ENCODE data around the gene MSL3.
A peak's percentile ranks its signal among the peaks of the same experiment; 100 is the strongest.

Gene MSL3

DNA sequence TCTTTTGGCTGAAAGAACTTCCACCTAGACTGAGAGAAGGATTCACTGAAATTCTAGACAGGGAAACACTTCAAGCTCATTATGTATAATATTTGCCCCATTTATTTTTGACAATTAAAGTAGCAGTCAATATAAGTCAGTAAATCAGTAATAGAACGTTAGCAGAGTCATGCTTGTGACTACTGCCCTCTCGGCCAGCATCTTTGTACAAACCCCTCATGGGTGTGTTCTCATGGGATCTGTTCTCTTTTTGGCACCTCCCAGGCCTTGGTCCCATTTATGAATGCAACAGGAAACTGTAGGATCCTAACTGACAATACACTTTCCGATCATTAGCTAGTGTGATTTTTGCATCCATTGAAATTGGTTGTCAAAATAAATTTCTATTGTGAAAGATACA is 2.9 kb downstream of the MSL3 start:
- no peak for TF ChIP-seq SUZ12 (IDR thresholded peaks at IDR 0.05)
- TF ChIP-seq HDGF (IDR thresholded peaks at IDR 0.05; ENCODE audit: borderline replicate concordance), result no peak
- TF ChIP-seq FOXM1 (IDR thresholded peaks at IDR 0.05; ENCODE audit: borderline replicate concordance), result no peak
- no peak for TF ChIP-seq L3MBTL2 (conservative IDR thresholded peaks at IDR 0.05)
- no peak for TF ChIP-seq CTBP1 (IDR thresholded peaks at IDR 0.05; ENCODE audit: borderline replicate concordance)
- no peak for TF ChIP-seq TARDBP (IDR thresholded peaks at IDR 0.05)
- TF ChIP-seq, protein P1, sequence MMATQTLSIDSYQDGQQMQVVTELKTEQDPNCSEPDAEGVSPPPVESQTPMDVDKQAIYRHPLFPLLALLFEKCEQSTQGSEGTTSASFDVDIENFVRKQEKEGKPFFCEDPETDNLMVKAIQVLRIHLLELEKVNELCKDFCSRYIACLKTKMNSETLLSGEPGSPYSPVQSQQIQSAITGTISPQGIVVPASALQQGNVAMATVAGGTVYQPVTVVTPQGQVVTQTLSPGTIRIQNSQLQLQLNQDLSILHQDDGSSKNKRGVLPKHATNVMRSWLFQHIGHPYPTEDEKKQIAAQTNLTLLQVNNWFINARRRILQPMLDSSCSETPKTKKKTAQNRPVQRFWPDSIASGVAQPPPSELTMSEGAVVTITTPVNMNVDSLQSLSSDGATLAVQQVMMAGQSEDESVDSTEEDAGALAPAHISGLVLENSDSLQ (IDR thresholded peaks at IDR 0.05), result no peak
- TF ChIP-seq LEF1 (IDR thresholded peaks at IDR 0.05; ENCODE audit: borderline replicate concordance), result no peak
- TF ChIP-seq ZNF384 (IDR thresholded peaks at IDR 0.05), result no peak
- no peak for TF ChIP-seq BHLHE40 (IDR thresholded peaks at IDR 0.05; ENCODE audit: borderline replicate concordance)
- TF ChIP-seq NFRKB (IDR thresholded peaks at IDR 0.05), result no peak
- TF ChIP-seq ARNT (IDR thresholded peaks at IDR 0.05), result no peak
- TF ChIP-seq SP1 (IDR thresholded peaks at IDR 0.05), result no peak
- no peak for TF ChIP-seq ELF4 (IDR thresholded peaks at IDR 0.05)
- no peak for TF ChIP-seq FOXK2 (IDR thresholded peaks at IDR 0.05)
- POLR2A ChIA-PET, result no interaction called here
- no peak for DNase-seq (ENCODE audit: extremely low spot score)
- CTCF ChIA-PET, result interaction anchor here (0.6 kb wide), 1 partner anchor 14 kb away, joined by 7 read pairs; no protein-coding TSS in a partner anchor

DNA sequence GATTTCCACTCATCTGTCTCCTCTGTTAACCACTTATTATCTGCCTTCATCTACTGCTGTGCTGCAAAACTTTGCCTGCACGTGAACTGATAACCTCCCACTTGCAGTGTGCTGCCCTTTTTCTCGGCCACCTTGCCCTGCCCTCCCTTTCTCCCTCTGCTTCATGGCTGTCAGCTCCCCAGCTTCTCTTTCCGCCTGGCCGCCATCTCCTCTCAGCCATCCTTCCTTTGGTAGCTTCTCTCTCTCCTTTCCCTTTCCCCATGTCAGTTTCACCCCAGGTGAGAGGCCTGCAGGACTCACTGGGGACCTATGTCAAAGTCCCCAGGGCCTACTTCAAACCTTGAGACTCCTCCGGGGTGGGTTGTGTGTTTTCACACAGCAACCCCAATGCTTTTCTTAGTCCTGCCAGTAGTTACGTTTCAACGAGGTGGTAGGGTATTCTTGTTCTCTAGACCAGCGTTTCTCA is 6.6 kb downstream of the MSL3 start:
- DNase-seq (ENCODE audit: extremely low spot score), result no peak
- CTCF ChIA-PET, result no interaction called here
- POLR2A ChIA-PET, result no interaction called here
- TF ChIP-seq HDGF (IDR thresholded peaks at IDR 0.05; ENCODE audit: borderline replicate concordance) (no peak), LEF1 (IDR thresholded peaks at IDR 0.05; ENCODE audit: borderline replicate concordance) (no peak)

GRCh38 chrX:11765449-11765848 is 7.4 kb downstream of the MSL3 start:
- CTCF ChIA-PET, result no interaction called here
- no peak for DNase-seq (ENCODE audit: extremely low spot score)
- POLR2A ChIA-PET, result no interaction called here
- TF ChIP-seq FOXK2 (IDR thresholded peaks at IDR 0.05), result no peak
- no peak for TF ChIP-seq HDGF (IDR thresholded peaks at IDR 0.05; ENCODE audit: borderline replicate concordance)
- no peak for TF ChIP-seq L3MBTL2 (conservative IDR thresholded peaks at IDR 0.05)

DNA sequence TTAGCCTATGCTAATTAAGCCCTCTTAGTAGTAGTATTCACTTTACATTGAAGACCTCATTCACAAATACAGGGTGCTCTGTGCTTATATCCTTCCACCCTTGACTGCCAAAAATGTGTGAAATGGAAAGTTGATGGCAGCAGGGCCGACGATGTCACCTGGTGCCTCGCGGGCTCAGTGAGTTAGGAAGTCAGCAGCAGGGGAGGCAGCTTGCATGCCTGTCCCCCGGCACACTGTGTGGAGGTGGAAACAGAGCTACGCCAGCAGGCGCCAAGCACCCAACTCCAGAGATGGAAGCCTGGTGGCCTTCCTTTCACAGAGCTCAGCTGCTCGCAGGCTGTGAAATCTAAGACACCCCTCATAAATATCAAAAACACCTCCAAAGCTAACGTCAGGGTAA is 8.4 kb downstream of the MSL3 start:
- DNase-seq (ENCODE audit: extremely low spot score), result no peak
- TF ChIP-seq NFRKB (IDR thresholded peaks at IDR 0.05), result no peak
- no peak for TF ChIP-seq SUZ12 (IDR thresholded peaks at IDR 0.05)
- TF ChIP-seq CTBP1 (IDR thresholded peaks at IDR 0.05; ENCODE audit: borderline replicate concordance), result no peak
- TF ChIP-seq L3MBTL2 (conservative IDR thresholded peaks at IDR 0.05), result no peak
- no peak for TF ChIP-seq ARNT (IDR thresholded peaks at IDR 0.05)
- no peak for TF ChIP-seq ELF4 (IDR thresholded peaks at IDR 0.05)
- no peak for TF ChIP-seq FOXA1 (IDR thresholded peaks at IDR 0.05)
- no peak for TF ChIP-seq SP1 (IDR thresholded peaks at IDR 0.05)
- no peak for TF ChIP-seq BHLHE40 (IDR thresholded peaks at IDR 0.05; ENCODE audit: borderline replicate concordance)
- TF ChIP-seq TARDBP (IDR thresholded peaks at IDR 0.05), result no peak
- no peak for TF ChIP-seq LEF1 (IDR thresholded peaks at IDR 0.05; ENCODE audit: borderline replicate concordance)
- ChIA-PET CTCF (interaction anchor here (0.8 kb wide), 1 partner anchor 7 kb away, joined by 3 read pairs; no protein-coding TSS in a partner anchor), POLR2A (no interaction called here)

DNA sequence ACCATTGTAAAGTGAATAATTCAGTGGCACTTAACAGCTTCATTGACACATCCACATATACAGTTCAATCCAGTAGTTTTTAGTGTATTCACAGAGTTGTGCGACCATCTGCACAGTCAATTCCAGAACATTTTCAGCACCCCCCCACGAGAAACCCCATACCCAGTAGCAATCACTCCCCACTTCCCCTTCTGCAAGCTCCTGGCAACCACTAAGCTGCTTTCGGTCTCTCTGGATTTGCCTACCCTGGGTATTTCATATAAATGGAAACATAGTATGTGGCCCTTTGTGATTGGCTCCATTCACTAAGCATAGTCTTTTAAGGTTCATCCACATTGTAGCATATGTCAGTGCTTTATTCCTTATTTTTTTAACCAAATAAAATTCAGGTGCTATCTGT is 10.0 kb downstream of the MSL3 start:
- CTCF ChIA-PET, result interaction anchor here (0.5 kb wide), 1 partner anchor 632 kb away, joined by 3 read pairs; no protein-coding TSS in a partner anchor

GRCh38 chrX:11770320-11770719 is 12.3 kb downstream of the MSL3 start:
- ChIA-PET CTCF (interaction anchor here (1.2 to 1.4 kb wide), 2 partner anchors 13 to 98 kb away, joined by 3 to 4 read pairs; partner anchors contain the start of gene MSL3), POLR2A (no interaction called here)
- TF ChIP-seq FOXM1 (IDR thresholded peaks at IDR 0.05; ENCODE audit: borderline replicate concordance) (no peak), NFRKB (IDR thresholded peaks at IDR 0.05) (no peak), LEF1 (IDR thresholded peaks at IDR 0.05; ENCODE audit: borderline replicate concordance) (no peak)
- peak; percentile 69 for DNase-seq (ENCODE audit: extremely low spot score)

More for the DNA sequence above, 10.0 kb downstream of the MSL3 start:
- POLR2A ChIA-PET, result interaction anchor here (1.0 kb wide), 1 partner anchor 9 kb away, joined by 5 read pairs; no protein-coding TSS in a partner anchor
- no peak for DNase-seq (ENCODE audit: extremely low spot score)
- TF ChIP-seq ARNT (IDR thresholded peaks at IDR 0.05) (no peak), FOXA1 (IDR thresholded peaks at IDR 0.05) (no peak), ELF4 (IDR thresholded peaks at IDR 0.05) (no peak), NFRKB (IDR thresholded peaks at IDR 0.05) (no peak), HDGF (IDR thresholded peaks at IDR 0.05; ENCODE audit: borderline replicate concordance) (no peak), L3MBTL2 (conservative IDR thresholded peaks at IDR 0.05) (no peak), LEF1 (IDR thresholded peaks at IDR 0.05; ENCODE audit: borderline replicate concordance) (no peak), TARDBP (IDR thresholded peaks at IDR 0.05) (no peak), CTBP1 (IDR thresholded peaks at IDR 0.05; ENCODE audit: borderline replicate concordance) (no peak), FOXM1 (IDR thresholded peaks at IDR 0.05; ENCODE audit: borderline replicate concordance) (no peak), SP1 (IDR thresholded peaks at IDR 0.05) (no peak), FOXK2 (IDR thresholded peaks at IDR 0.05) (no peak), SUZ12 (IDR thresholded peaks at IDR 0.05) (no peak), BHLHE40 (IDR thresholded peaks at IDR 0.05; ENCODE audit: borderline replicate concordance) (no peak), ZNF384 (IDR thresholded peaks at IDR 0.05) (no peak)
- TF ChIP-seq, protein P1 (IDR thresholded peaks at IDR 0.05), result no peak

DNA sequence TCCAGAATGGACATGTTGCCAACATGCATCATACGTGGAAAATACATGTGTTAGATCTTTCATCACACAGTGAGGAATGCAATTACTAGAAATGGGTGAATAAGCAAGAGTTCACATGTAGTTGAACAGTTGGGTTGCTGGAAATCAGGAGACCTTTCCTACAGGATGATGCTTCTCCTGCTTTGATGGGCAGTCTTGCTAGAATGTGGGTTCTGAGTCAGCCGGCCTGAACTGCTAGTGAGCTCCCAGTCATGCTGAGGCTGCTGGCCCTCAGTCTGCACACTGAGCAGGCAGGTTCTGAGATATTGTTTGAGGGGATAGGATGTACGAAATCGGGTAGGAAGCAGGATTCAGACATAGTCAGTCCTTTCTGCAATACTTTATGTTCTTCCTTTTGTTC is 20.2 kb downstream of the MSL3 start:
- no peak for DNase-seq (ENCODE audit: extremely low spot score)
- TF ChIP-seq CTBP1 (IDR thresholded peaks at IDR 0.05; ENCODE audit: borderline replicate concordance) (no peak), ELF4 (IDR thresholded peaks at IDR 0.05) (no peak), ARNT (IDR thresholded peaks at IDR 0.05) (no peak), SUZ12 (IDR thresholded peaks at IDR 0.05) (no peak), NFRKB (IDR thresholded peaks at IDR 0.05) (no peak), ZNF384 (IDR thresholded peaks at IDR 0.05) (no peak), TARDBP (IDR thresholded peaks at IDR 0.05) (no peak), FOXA1 (IDR thresholded peaks at IDR 0.05) (no peak), FOXM1 (IDR thresholded peaks at IDR 0.05; ENCODE audit: borderline replicate concordance) (no peak), L3MBTL2 (conservative IDR thresholded peaks at IDR 0.05) (no peak), HDGF (IDR thresholded peaks at IDR 0.05; ENCODE audit: borderline replicate concordance) (no peak), BHLHE40 (IDR thresholded peaks at IDR 0.05; ENCODE audit: borderline replicate concordance) (no peak), LEF1 (IDR thresholded peaks at IDR 0.05; ENCODE audit: borderline replicate concordance) (no peak), FOXK2 (IDR thresholded peaks at IDR 0.05) (no peak), SP1 (IDR thresholded peaks at IDR 0.05) (no peak)
- TF ChIP-seq, protein P1 (IDR thresholded peaks at IDR 0.05), result no peak
- ChIA-PET POLR2A (no interaction called here), CTCF (no interaction called here)

Measured in HEK293T (cell line).